ENCODE data around the gene PTGES.
"Not testable (repeated sequence)": the region's sequence is repeated elsewhere in the genome, so short reads cannot be mapped to it uniquely, and the experiment has no call there.

GRCh38 chr9:129749052-129749451 lies 3.8 kb downstream of the PTGES start:
- TF ChIP-seq, protein P1, sequence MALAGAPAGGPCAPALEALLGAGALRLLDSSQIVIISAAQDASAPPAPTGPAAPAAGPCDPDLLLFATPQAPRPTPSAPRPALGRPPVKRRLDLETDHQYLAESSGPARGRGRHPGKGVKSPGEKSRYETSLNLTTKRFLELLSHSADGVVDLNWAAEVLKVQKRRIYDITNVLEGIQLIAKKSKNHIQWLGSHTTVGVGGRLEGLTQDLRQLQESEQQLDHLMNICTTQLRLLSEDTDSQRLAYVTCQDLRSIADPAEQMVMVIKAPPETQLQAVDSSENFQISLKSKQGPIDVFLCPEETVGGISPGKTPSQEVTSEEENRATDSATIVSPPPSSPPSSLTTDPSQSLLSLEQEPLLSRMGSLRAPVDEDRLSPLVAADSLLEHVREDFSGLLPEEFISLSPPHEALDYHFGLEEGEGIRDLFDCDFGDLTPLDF (CRISPR knock-in tag; IDR thresholded peaks at IDR 0.05), result not testable (repeated sequence)
- TF ChIP-seq, protein P2, sequence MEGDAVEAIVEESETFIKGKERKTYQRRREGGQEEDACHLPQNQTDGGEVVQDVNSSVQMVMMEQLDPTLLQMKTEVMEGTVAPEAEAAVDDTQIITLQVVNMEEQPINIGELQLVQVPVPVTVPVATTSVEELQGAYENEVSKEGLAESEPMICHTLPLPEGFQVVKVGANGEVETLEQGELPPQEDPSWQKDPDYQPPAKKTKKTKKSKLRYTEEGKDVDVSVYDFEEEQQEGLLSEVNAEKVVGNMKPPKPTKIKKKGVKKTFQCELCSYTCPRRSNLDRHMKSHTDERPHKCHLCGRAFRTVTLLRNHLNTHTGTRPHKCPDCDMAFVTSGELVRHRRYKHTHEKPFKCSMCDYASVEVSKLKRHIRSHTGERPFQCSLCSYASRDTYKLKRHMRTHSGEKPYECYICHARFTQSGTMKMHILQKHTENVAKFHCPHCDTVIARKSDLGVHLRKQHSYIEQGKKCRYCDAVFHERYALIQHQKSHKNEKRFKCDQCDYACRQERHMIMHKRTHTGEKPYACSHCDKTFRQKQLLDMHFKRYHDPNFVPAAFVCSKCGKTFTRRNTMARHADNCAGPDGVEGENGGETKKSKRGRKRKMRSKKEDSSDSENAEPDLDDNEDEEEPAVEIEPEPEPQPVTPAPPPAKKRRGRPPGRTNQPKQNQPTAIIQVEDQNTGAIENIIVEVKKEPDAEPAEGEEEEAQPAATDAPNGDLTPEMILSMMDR (IDR thresholded peaks at IDR 0.05), result not testable (repeated sequence)
- not testable (repeated sequence) for TF ChIP-seq JAZF1 (CRISPR knock-in tag; IDR thresholded peaks at IDR 0.05)
- TF ChIP-seq, protein P3, sequence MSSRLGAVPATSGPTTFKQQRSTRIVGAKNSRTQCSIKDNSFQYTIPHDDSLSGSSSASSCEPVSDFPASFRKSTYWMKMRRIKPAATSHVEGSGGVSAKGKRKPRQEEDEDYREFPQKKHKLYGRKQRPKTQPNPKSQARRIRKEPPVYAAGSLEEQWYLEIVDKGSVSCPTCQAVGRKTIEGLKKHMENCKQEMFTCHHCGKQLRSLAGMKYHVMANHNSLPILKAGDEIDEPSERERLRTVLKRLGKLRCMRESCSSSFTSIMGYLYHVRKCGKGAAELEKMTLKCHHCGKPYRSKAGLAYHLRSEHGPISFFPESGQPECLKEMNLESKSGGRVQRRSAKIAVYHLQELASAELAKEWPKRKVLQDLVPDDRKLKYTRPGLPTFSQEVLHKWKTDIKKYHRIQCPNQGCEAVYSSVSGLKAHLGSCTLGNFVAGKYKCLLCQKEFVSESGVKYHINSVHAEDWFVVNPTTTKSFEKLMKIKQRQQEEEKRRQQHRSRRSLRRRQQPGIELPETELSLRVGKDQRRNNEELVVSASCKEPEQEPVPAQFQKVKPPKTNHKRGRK (CRISPR knock-in tag; IDR thresholded peaks at IDR 0.05; ENCODE audit: borderline replicate concordance), result not testable (repeated sequence)
